Fibroblast of the aortic adventitia (primary cell): Measurements from ENCODE around the gene CCN5. TPM values are rescaled to one million over a fixed set of nuclear protein-coding genes. Genes with fewer than 3 reads are reported as not detected.

Experiments used
- DNase-seq: peaks from one replicate; pipeline ENCODE4 v3.0.0-alpha.2; 2010; ENCODE audit warnings: low read depth
- H3K4me3 ChIP-seq: 2 replicates; pipeline ENCODE4 v1.5.1; 2011; ENCODE audit warnings: low read depth, mild to moderate bottlenecking, control low read depth, low read length, moderate library complexity
- CTCF ChIP-seq: IDR thresholded peaks from 2 replicates; pipeline ENCODE4 v1.5.1; 2011; ENCODE audit warnings: mild to moderate bottlenecking, low read length, control low read depth, inconsistent platforms; ENCODE audit not compliant: insufficient read depth
- total RNA-seq: library from RNA; depleted of rRNA; stranded (reverse); fragments of >200 nt; gene quantifications from 2 replicates; pipeline ENCODE4 v1.2.3, GENCODE V29; 2012; ENCODE audit warnings: low replicate concordance

CCN5 gene
- total RNA-seq, 1 donor: 266 TPM

GRCh38 chr20:44707018-44707579, 8.1 kb upstream of the CCN5 start:
- H3K4me3 ChIP-seq: no peak overlapping the region
- no peak for DNase-seq
- TF ChIP-seq CTCF: no peak

GRCh38 chr20:44709380-44709779, 5.8 kb upstream of the CCN5 start:
- TF ChIP-seq CTCF: no peak
- no peak overlapping the region for H3K4me3 ChIP-seq
- DNase-seq: no peak

- H3K4me3 ChIP-seq: no peak overlapping the region
- no peak for DNase-seq
- no peak for TF ChIP-seq CTCF
Measured at GRCh38 chr20:44709797-44710196, 5.4 kb upstream of the CCN5 start.

GRCh38 chr20:44711237-44711636, 3.9 kb upstream of the CCN5 start:
- no peak for TF ChIP-seq CTCF
- H3K4me3 ChIP-seq: no peak overlapping the region
- no peak for DNase-seq

GRCh38 chr20:44714102-44714700, 968 bp upstream of the CCN5 start:
- H3K4me3 ChIP-seq: no peak overlapping the region
- no peak for TF ChIP-seq CTCF
- DNase-seq: no peak

- no peak for TF ChIP-seq CTCF
- no peak for DNase-seq
- H3K4me3 ChIP-seq: peak overlapping the region; percentile 22
Measured at GRCh38 chr20:44715499-44716308, 535 bp downstream of the CCN5 start.
